ENCODE data around the gene ALLC.

Gene ALLC

GRCh38 chr2:3656762-3657721 is 958 bp upstream of the ALLC start:
- FAIRE-seq = no peak

DNA sequence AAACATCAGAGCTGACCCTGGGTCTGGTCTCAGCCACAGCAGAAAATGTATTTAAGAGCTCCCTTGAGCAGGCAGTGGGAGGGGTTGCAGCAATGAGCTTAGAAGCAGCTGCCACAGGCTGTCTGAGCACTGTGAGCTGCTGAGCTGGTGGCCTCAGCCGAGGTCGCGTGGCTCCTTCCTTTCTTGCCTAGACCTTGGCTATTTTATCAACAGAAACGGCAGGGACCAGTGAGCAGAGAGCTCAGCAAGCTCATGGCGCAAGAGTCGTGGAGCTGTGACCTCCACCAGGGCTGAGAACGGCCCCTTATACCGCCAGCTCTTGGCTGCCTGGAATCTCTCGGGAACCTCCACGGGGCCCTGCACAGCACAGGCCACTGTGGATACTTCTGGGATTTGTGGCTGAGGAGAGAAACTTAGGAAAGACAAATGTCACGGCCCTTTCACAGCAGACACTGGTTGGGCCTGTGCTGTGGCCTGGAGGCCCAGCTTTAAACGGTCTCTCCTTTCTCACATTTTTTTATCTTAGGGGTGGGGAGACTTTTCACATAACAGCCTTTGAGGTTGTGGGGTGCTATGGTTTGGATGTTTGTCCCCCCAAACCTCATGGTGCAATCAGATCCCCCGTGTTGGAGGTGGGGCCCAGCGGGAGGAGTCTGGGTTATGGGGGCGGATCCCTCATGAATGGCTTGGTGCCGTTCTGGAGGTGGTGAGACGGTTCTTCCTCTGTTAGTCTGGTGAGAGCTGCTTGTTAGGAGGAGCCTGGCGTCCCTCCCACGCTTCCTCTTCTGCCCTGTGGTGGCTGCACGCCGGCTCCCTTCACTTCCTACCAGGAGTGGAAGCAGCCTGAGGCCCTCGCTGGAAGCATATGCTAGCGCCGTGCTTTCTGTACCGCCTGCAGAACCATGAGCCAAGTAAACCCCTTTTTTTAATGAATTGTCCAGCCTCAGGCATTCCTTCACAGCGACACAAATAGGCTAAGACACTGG is 1.7 kb downstream of the ALLC start:
- FAIRE-seq = no peak

DNA sequence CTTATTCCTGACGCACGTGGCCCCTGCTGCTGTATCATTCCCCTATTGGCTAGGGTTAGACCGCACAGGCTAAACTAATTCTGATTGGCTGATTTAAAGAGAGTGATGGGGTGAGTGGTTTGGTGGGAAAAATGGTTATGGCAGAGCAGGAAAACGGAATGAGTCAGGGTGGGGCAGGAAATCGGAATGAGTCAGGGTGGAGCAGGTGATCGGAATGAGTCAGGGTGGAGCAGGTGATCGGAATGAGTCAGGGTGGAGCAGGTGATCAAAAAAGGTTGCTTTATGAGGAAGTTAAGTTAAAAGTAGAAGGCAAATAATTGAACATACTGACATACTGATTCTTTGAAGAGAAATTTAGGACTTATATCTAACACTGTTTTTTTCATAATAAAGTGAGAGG is 2.6 kb downstream of the ALLC start:
- peak; percentile 92 for FAIRE-seq

DNA sequence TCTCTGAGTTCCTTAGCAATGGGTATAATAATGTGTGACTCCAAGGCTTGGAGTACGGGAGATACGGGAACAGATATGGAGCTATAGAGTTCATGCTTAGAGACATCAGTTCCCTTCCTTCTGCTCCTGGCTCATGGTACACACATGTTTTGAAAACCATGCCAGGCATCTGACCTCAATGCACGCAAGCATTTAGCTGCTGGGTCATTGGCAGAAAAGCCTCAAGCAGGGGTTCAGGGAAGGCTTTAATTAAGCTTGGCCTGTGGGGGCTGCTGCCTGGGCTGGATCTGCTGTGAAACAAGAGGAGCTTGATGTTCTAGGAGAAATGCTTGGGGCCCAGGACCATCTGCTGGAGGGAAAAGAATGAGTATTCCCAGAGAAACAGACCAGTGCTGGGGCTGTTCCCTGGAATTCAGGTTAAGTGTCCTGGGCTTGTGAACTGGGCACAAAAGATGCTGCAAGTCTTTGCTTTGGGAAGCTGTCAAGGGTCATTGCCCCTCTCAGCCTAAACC is 3.2 kb downstream of the ALLC start:
- no peak for FAIRE-seq

DNA sequence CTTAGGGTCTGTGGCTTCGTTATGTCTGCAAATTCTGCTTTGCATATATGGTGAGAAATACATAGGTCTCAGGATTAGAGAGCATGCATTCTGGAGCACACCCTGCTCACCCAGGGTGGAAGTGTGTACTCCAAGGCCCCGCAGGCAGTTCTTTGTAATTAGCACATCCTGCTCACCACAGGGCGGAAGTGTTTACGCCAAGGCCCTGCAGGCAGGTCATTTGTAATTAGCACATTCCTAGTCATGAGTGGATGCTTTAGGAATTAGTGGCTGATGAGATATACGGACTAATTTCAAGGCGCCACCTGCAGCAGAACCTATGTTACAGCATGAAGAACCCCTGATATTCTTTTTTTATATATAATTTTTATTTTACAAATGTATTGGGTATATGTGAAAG is 4.2 kb downstream of the ALLC start:
- FAIRE-seq = peak; percentile 91

GRCh38 chr2:3664118-3664517 is 6.1 kb downstream of the ALLC start:
- no peak for FAIRE-seq

- FAIRE-seq = no peak
Measured at GRCh38 chr2:3664925-3665324, 6.9 kb downstream of the ALLC start.

DNA sequence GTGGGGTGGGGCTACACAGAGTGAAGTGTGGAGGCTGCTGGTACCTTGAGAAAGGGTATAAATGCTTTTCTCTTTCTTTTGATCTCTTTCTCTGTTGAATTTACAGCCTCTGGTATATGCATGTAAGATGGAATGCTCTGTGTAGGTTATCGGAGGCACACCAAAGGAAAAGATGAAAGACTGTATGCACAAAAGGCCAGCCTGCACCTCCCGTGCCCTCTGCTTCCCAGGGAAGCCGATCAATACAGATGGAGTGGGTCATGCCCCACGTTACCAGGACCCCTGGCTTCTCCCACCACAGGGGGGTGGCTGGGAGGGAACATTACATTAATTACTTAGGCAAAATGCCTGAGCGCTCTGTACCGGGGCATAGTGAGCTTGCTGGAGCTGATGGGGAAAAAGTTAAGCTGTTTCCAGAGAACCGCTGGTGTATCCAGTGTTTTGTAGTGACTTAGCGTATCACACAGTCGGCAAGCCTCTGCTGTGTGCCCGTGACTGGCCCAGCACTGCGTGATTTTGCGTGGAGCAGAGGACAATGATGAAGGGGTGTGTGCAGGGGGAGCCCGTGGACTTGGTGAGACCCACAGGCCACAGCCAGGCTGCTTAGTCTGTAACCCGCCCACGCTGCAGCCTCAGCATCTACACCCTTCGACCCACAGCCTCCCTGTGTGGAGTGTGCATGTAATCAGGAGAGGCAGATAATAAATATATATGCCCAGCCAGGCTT is 8.0 kb downstream of the ALLC start:
- FAIRE-seq = no peak

DNA sequence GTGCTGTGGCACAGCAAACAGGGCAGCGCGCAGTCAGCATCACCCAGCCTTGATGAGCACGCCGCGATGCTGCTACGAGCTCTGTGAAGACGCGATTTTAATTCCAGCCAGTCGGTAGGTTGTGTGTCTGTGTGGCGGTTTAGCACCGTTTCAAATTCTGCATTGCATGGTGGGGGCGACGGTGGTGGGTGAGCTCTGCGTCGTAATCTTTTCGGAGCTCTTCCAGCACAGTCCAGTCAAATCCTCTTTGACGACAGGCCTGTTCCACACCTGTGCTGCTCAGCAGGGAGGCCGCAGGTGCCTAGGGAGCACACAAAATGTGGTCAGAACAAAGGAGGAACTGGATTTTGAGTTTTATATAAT is 8.6 kb downstream of the ALLC start:
- FAIRE-seq = no peak

GRCh38 chr2:3667151-3667631 is 9.2 kb downstream of the ALLC start:
- no peak for FAIRE-seq

- no peak for FAIRE-seq
Measured at GRCh38 chr2:3669656-3670055, 11.7 kb downstream of the ALLC start.

- no peak for FAIRE-seq
Measured at GRCh38 chr2:3670376-3670775, 12.4 kb downstream of the ALLC start.

DNA sequence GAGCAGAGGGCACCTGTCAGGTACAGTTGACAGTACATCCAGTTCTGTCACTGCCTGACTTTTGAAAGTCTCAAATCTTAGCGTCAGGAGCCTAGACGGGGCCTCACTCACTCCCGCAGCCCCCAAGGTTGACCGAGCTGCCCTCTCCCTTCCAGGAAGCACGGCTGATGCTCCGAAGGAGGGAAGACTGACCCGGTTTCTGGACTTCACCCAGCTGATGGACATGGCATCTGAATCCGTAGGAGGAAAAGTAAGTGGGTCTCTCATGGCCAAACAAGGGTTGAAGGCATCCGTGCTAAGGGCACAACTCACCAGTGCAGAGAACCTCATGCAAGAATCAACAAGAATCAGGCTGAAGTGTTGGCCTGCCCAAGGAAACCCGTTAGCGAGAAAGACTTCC is 12.9 kb downstream of the ALLC start:
- FAIRE-seq = no peak

GRCh38 chr2:3672861-3673678 is 15.1 kb downstream of the ALLC start:
- FAIRE-seq = no peak

GRCh38 chr2:3674066-3674845 is 16.3 kb downstream of the ALLC start:
- no peak for FAIRE-seq

DNA sequence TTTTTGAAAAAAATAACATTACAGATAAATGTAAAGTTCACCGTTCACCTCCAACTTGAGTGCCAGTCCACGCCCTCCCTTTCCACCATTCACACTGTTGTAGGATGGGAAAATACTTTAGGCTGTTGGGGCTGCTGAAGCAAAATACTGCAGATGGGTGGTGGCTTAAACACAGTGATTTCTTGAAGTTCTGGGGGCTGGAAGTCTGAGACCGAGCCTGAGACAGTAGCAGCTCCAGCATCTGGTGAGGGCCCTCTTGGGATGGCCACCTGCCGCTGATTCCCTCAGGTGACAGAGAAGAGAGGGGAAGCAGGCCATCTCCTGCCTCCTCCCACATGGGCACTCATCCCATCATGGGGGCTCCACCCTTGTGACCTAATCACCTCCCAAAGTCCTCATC is 17.7 kb downstream of the ALLC start:
- FAIRE-seq = no peak

DNA sequence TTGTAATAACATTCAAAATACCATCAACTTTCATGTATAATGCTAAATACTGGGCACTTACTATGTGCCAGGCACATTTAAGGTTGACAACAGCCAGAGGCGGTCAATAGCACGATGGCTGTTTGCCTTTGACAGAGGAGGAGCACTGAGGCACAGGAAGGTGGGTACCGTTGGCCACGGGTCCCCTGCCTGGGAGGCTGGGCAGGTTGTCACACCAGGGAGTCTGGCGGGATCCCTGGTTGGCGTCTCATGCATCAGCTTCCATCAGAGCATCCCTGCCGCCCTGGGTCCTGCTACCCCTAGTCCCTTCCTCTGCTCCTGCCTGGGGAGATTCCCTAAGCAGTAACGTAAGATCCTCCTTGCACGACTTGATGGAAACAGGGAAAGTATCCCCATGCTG is 19.4 kb downstream of the ALLC start:
- no peak for FAIRE-seq

DNA sequence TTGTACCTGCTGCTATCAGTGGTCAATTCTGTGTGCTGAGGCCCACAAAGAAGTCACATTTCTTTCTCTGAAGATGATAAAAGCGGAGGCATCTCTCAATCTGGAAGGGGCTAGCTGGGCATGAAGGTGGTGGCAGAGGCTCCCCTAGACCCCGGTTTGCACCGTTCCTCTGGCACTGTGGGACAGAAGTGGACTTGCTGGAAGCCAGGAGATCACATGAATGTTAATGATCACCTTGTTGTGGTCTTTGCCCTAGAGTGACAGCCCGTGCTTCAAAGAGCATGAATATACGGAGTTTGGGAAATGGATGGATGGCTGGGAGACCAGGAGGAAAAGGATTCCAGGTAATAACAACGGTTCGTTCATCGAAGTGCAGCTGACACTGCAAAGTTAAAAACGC is 20.2 kb downstream of the ALLC start:
- no peak for FAIRE-seq

GRCh38 chr2:3679180-3679579 is 21.2 kb downstream of the ALLC start:
- FAIRE-seq = no peak

DNA sequence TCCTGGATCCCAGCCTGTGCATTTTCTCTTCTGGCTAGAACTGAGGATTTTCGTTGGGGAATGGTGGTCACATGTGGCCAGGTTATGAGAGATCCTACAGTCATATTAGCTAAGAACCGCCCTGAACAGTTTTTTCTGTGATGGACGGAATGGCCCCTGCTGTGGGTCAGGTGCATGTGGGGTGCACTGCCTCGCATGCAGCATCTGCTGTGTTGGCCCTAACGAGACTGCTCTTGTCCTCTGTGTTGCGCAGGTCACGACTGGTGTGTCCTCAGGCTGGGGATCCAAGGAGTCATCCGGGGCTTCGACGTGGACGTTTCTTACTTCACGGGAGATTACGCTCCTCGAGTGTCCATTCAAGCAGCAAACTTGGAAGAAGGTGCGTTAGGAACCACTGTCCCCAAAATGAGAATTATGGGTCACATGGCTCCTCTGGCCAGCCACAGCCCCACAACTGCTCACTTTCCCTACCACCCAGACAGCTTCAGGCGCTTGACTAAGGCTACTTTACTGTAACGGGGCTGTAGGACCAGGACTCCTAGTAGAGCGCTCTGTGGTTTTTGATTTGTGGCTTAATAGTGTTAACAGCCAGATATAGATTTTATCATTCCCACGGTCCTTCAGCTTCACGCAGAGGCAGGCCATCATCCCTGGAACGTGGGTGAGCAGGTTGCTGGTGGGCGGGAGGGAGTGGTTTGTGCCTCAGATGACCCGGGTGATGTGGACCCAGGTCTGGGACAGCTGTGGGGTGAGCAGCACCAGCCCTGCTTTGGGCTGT is 21.8 kb downstream of the ALLC start:
- FAIRE-seq = no peak

Data from G401.6 (cell line).